Glutamatergic neuron (in vitro differentiated cells): Measurements from ENCODE around the gene CNIH2. TPM values are rescaled to one million over a fixed set of nuclear protein-coding genes. Genes with fewer than 3 reads are reported as not detected.
A peak's percentile ranks its signal among the peaks of the same experiment; 100 is the strongest.

Source experiments
- DNase-seq: peaks from one replicate; pipeline ENCODE4 v3.0.0; 2022
- H3K27ac Mint-ChIP-seq: one replicate; pipeline ENCODE4 v1.8.0; 2020; ENCODE audit warnings: mild to moderate bottlenecking, mixed read lengths, inconsistent platforms; ENCODE audit not compliant: unreplicated experiment
- H3K27me3 Mint-ChIP-seq: one replicate; pipeline ENCODE4 v1.8.0; 2020; ENCODE audit warnings: mild to moderate bottlenecking, moderate library complexity, mixed read lengths, inconsistent platforms; ENCODE audit not compliant: unreplicated experiment
- H3K36me3 Mint-ChIP-seq: one replicate; pipeline ENCODE4 v1.8.0; 2020; ENCODE audit warnings: mild to moderate bottlenecking, mixed read lengths, inconsistent platforms; ENCODE audit not compliant: unreplicated experiment
- H3K4me1 Mint-ChIP-seq: one replicate; pipeline ENCODE4 v1.8.0; 2020; ENCODE audit warnings: mild to moderate bottlenecking, low read depth, mixed read lengths, inconsistent platforms; ENCODE audit not compliant: unreplicated experiment
- H3K4me3 Mint-ChIP-seq: one replicate; pipeline ENCODE4 v1.8.0; 2020; ENCODE audit warnings: mild to moderate bottlenecking, mixed read lengths, inconsistent platforms; ENCODE audit not compliant: unreplicated experiment
- H3K9me3 Mint-ChIP-seq: one replicate; pipeline ENCODE4 v1.8.0; 2020; ENCODE audit warnings: mild to moderate bottlenecking, moderate library complexity, mixed read lengths, inconsistent platforms; ENCODE audit not compliant: unreplicated experiment
- CTCF ChIP-seq: fragments of 200-600 bp; sonication (generic); IDR thresholded peaks from one replicate; pipeline ENCODE4 v1.5.0; 2021; ENCODE audit not compliant: partially characterized antibody, unreplicated experiment
- total RNA-seq: library from RNA; stranded (reverse); fragmentation: NEBNext Ultra II Directional; extraction: Animal tissue kit (Norgen Biotek cat#: 25700); gene quantifications from one replicate; pipeline ENCODE4 v1.2.1, GENCODE V29; 2021; ENCODE audit not compliant: unreplicated experiment

Gene CNIH2
- total RNA-seq, 1 donor from 2014 or later = 61.3 TPM

- no peaks in the 10 kb centered on the region for H3K36me3 Mint-ChIP-seq
- H3K4me3 Mint-ChIP-seq = no peak overlapping the region
- DNase-seq = no peak
- H3K27me3 Mint-ChIP-seq = peaks cover 28% of the 10 kb centered on the region
- H3K27ac Mint-ChIP-seq = no peak overlapping the region
- peaks cover 39% of the 10 kb centered on the region for H3K9me3 Mint-ChIP-seq
- no peak for TF ChIP-seq CTCF
- H3K4me1 Mint-ChIP-seq = peaks cover 34% of the 10 kb centered on the region
These were observed 43.6 kb downstream of the CNIH2 start for GRCh38 chr11:66321606-66322005.

GRCh38 chr11:66322732-66323427 lies 44.9 kb downstream of the CNIH2 start:
- Mint-ChIP-seq H3K4me1 (peaks cover 35% of the 10 kb centered on the region), H3K27ac (no peak overlapping the region), H3K27me3 (peaks cover 30% of the 10 kb centered on the region), H3K36me3 (no peaks in the 10 kb centered on the region), H3K4me3 (no peak overlapping the region), H3K9me3 (peaks cover 36% of the 10 kb centered on the region)
- DNase-seq = no peak
- no peak for TF ChIP-seq CTCF

- Mint-ChIP-seq H3K4me3 (no peak overlapping the region), H3K27me3 (peaks cover 30% of the 10 kb centered on the region), H3K4me1 (peaks cover 31% of the 10 kb centered on the region), H3K36me3 (no peaks in the 10 kb centered on the region), H3K27ac (no peak overlapping the region), H3K9me3 (peaks cover 30% of the 10 kb centered on the region)
- DNase-seq = no peak
- no peak for TF ChIP-seq CTCF
These were observed 45.7 kb downstream of the CNIH2 start for GRCh38 chr11:66323684-66324083.

- DNase-seq = no peak
- TF ChIP-seq CTCF = no peak
- Mint-ChIP-seq H3K36me3 (no peaks in the 10 kb centered on the region), H3K9me3 (peaks cover 25% of the 10 kb centered on the region), H3K4me3 (no peak overlapping the region), H3K27me3 (peaks cover 24% of the 10 kb centered on the region), H3K27ac (peak overlapping the region; percentile 88), H3K4me1 (peaks cover 26% of the 10 kb centered on the region)
These were observed 46.7 kb downstream of the CNIH2 start for GRCh38 chr11:66324664-66325063.

GRCh38 chr11:66325263-66325671 lies 47.3 kb downstream of the CNIH2 start:
- Mint-ChIP-seq H3K4me1 (peaks cover 26% of the 10 kb centered on the region), H3K9me3 (peaks cover 20% of the 10 kb centered on the region), H3K27me3 (peaks cover 26% of the 10 kb centered on the region), H3K4me3 (peak overlapping the region; percentile 40), H3K27ac (peak overlapping the region; percentile 88), H3K36me3 (no peaks in the 10 kb centered on the region)
- peak; percentile 74 for DNase-seq
- no peak for TF ChIP-seq CTCF
